ENCODE measurements around the gene SNRNP40.

The SNRNP40 gene

DNA sequence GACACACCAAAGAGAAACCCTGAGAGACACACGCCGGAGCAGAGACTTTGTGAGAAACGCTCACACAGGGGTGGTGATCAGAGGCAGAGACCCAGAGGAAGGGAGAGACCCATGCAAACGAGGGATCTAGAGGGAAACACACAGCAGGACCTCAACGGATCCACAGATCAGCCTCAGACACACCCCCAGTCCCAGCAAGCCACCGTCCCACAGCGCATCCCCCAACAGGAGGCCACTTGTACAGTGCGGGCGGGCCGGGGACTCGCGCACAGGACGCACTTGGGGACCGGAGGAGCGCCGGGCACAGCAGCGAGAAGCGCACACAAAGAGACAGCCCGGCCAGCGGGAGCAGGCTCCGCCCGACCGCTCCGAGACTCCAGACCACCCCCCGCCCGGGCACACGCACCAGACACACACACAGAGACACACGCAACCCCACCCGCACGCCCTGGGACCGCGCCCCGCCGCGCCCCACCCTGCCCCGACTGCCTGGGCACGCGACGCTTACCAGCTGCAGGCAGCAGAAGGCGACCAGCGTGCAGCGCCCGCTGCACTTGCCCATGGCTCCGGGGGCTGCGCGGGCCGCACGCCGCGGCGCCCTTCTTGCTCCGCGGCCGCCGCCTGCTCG is 57.5 kb downstream of the SNRNP40 start:
- peak; percentile 45 for ATAC-seq (ENCODE audit: low read depth)
- Histone ChIP-seq H3K9me3 (ENCODE audit: severe bottlenecking) (no peaks in the 10 kb centered on the region), H3K4me3 (ENCODE audit: severe bottlenecking) (peak overlapping the region; percentile 35), H3K36me3 (ENCODE audit: low read depth) (no peaks in the 10 kb centered on the region), H3K27ac (ENCODE audit: poor library complexity, severe bottlenecking) (no peak overlapping the region), H3K4me1 (ENCODE audit: insufficient read depth, poor library complexity, severe bottlenecking) (no peaks in the 10 kb centered on the region), H3K27me3 (ENCODE audit: insufficient read depth, poor library complexity, severe bottlenecking) (peaks cover 45% of the 10 kb centered on the region)
- TF ChIP-seq CTCF (IDR thresholded peaks at IDR 0.05; ENCODE audit: poor library complexity, severe bottlenecking), result no peak
- no peak for DNase-seq (ENCODE audit: low spot score)

DNA sequence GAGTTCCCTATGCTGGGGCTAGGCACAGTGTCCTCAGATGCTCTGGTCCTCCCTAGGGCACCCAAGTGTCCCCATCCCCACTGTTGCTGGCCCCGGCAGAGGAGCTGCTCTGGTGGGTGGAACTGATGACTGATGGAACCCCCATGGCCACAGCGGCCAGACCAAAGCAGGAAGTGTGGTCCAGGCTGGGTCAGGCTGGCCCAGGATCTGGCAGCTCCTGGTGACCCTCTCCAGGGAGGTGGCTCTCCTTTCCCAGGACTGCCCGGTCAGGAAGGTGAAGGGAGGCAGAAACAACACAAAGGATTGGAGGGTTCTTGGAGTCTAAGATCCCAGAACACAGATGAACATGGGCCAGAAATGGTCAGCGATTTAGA is 58.0 kb downstream of the SNRNP40 start:
- TF ChIP-seq CTCF (IDR thresholded peaks at IDR 0.05; ENCODE audit: poor library complexity, severe bottlenecking), result no peak
- Histone ChIP-seq H3K9me3 (ENCODE audit: severe bottlenecking) (no peaks in the 10 kb centered on the region), H3K36me3 (ENCODE audit: low read depth) (no peaks in the 10 kb centered on the region), H3K27ac (ENCODE audit: poor library complexity, severe bottlenecking) (no peak overlapping the region), H3K4me1 (ENCODE audit: insufficient read depth, poor library complexity, severe bottlenecking) (no peaks in the 10 kb centered on the region), H3K4me3 (ENCODE audit: severe bottlenecking) (no peak overlapping the region), H3K27me3 (ENCODE audit: insufficient read depth, poor library complexity, severe bottlenecking) (peaks cover 45% of the 10 kb centered on the region)
- DNase-seq (ENCODE audit: low spot score), result no peak
- peak; percentile 20; the same call in 2 of the 3 replicates for ATAC-seq (ENCODE audit: low read depth)

DNA sequence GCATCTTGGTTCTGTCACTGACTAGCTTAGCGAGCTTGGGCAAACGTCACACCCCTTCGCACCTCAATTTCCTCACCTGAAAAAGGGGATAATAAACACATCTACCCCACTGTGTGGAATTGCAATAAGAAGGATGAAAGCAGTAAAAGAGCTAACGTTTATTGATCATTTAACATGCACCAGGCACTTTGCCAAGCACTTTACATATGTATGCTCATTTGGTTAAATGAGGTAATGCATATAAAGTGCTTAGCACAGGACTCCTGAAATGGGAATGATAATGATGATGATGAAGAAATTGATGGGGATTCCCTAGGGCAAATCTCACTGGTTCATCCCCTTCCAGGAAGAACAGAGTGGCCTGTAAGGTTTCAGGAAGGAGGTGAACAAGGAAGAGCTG is 61.7 kb downstream of the SNRNP40 start:
- no peak for TF ChIP-seq CTCF (IDR thresholded peaks at IDR 0.05; ENCODE audit: poor library complexity, severe bottlenecking)
- H3K36me3 ChIP-seq (ENCODE audit: low read depth), result no peaks in the 10 kb centered on the region
- no peaks in the 10 kb centered on the region for H3K9me3 ChIP-seq (ENCODE audit: severe bottlenecking)
- DNase-seq (ENCODE audit: low spot score) (no peak), ATAC-seq (ENCODE audit: low read depth) (no peak)
- peaks cover 32% of the 10 kb centered on the region for H3K27me3 ChIP-seq (ENCODE audit: insufficient read depth, poor library complexity, severe bottlenecking)
- H3K27ac ChIP-seq (ENCODE audit: poor library complexity, severe bottlenecking), result no peak overlapping the region
- H3K4me3 ChIP-seq (ENCODE audit: severe bottlenecking), result no peak overlapping the region
- no peaks in the 10 kb centered on the region for H3K4me1 ChIP-seq (ENCODE audit: insufficient read depth, poor library complexity, severe bottlenecking)

- H3K9me3 ChIP-seq (ENCODE audit: severe bottlenecking), result no peaks in the 10 kb centered on the region
- H3K36me3 ChIP-seq (ENCODE audit: low read depth), result no peaks in the 10 kb centered on the region
- TF ChIP-seq CTCF (IDR thresholded peaks at IDR 0.05; ENCODE audit: poor library complexity, severe bottlenecking), result no peak
- H3K4me1 ChIP-seq (ENCODE audit: insufficient read depth, poor library complexity, severe bottlenecking), result no peaks in the 10 kb centered on the region
- H3K27ac ChIP-seq (ENCODE audit: poor library complexity, severe bottlenecking), result no peak overlapping the region
- no peak overlapping the region for H3K4me3 ChIP-seq (ENCODE audit: severe bottlenecking)
- ATAC-seq (ENCODE audit: low read depth) (no peak), DNase-seq (ENCODE audit: low spot score) (no peak)
- peaks cover 31% of the 10 kb centered on the region for H3K27me3 ChIP-seq (ENCODE audit: insufficient read depth, poor library complexity, severe bottlenecking)
These were observed 62.4 kb downstream of the SNRNP40 start for GRCh38 chr1:31234123-31234708.

- DNase-seq (ENCODE audit: low spot score) (no peak), ATAC-seq (ENCODE audit: low read depth) (no peak)
- Histone ChIP-seq H3K27ac (ENCODE audit: poor library complexity, severe bottlenecking) (no peak overlapping the region), H3K9me3 (ENCODE audit: severe bottlenecking) (no peaks in the 10 kb centered on the region), H3K4me3 (ENCODE audit: severe bottlenecking) (no peak overlapping the region), H3K27me3 (ENCODE audit: insufficient read depth, poor library complexity, severe bottlenecking) (peaks cover 16% of the 10 kb centered on the region), H3K4me1 (ENCODE audit: insufficient read depth, poor library complexity, severe bottlenecking) (no peaks in the 10 kb centered on the region), H3K36me3 (ENCODE audit: low read depth) (no peaks in the 10 kb centered on the region)
- no peak for TF ChIP-seq CTCF (IDR thresholded peaks at IDR 0.05; ENCODE audit: poor library complexity, severe bottlenecking)
These were observed 63.9 kb downstream of the SNRNP40 start for GRCh38 chr1:31232689-31233088.
